IPS-NIHi7 (cell line): ENCODE data around the gene TRAPPC2B.

Experiments used
- DNase-seq: peaks from one replicate; pipeline ENCODE4 v3.0.0; 2012; ENCODE audit warnings: mixed read lengths; ENCODE audit errors: extremely low spot score

The TRAPPC2B gene

DNA sequence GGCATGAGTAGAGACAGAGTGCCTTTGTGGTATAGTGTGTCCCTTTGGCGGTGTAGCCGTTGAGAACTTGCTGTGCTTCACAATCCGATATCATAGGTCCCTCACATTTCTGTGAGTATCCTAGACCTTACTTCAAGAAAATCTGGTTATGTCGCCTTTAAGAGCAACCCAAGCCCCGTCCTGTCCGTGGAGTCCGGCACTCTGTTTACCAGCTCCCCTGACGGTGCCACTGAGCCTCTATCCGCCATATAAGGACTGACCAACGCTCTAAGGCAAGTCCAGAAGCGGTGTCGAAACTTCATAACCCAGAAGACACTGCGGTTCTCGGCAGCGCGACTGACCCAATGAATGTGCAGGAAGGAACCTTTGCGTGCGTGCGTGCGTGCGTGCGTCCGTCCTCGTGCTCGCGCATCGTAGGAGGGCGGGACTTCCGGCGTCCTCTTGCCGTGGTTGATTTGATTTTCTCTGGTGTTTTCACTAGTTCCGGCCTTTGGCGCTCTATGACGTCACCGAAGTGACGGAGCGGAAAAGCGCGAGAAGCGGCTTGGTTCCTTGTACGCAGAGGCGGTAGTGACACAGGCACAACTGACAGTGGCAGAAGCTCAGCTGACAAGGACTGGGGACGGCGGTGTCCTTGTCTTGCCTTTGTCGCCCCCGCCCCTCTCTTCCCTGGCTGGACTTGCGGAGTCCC, at the start of gene TRAPPC2B, which contains the start of gene ZNF547:
Gene TRAPPC2B, plus strand, starts transcription at position 555 of the 691 bp plus-strand sequence. CDS start 1,283 bp downstream, outside the sequence.
Gene ZNF547, plus strand, starts transcription at position 555 of the 691 bp plus-strand sequence. CDS start 5,005 bp downstream, outside the sequence.
- DNase-seq, result peak; percentile 98

DNA sequence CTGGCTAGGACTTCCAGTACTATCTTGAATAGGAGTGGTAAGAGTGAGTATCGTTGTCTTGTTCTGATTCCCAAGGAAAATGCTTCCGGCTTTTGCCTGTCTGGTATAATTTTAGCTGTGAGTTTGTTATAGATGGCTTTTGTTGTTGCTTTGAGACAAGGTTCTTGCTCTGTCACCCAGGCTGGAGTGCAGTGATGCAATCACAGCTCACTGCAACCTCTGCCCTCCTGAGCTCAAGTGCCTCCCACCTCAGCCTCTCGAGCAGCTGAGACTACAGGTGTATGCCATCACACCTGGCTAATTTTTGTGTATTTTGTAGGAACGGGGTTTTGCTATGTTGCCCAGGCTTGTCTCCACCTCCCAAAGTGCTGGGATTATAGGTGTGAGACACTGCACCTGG, 49.2 kb upstream of the TRAPPC2B start:
- no peak for DNase-seq

DNA sequence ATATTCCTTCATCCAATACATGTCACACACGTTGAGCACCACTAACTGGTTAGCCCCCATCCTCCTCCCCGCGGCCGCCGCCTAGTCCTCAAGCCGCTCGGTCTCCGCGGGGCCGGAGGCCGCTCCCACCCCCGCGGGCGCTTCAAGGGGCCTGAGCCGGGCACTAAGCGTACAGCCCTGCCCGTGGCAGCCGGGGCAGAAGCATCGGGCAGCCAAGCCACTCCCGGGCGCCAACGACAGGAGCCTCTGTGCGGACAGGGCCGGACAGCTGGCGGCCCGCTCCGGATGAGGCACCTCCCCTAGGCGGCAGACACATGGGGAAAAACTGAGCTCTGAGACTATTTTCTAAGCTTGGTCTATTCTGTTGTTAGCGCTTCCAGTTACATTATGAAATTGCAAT, 45.8 kb upstream of the TRAPPC2B start:
- DNase-seq, result peak; percentile 41

DNA sequence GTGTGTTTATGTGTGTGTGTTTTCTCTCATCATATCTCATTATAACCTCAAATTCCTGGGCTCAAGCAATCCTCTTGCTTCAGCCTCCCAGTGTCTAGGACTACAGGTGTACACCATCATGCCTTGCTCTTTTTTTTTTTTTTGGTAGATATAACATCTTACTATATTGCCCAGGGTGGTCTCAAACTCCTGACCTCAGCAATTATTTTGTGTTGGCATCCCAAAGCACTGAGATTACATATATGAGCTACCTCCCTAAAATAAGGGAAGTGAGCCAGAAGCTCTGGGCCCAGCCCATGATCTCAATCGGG, 43.5 kb upstream of the TRAPPC2B start:
- DNase-seq, result no peak

DNA sequence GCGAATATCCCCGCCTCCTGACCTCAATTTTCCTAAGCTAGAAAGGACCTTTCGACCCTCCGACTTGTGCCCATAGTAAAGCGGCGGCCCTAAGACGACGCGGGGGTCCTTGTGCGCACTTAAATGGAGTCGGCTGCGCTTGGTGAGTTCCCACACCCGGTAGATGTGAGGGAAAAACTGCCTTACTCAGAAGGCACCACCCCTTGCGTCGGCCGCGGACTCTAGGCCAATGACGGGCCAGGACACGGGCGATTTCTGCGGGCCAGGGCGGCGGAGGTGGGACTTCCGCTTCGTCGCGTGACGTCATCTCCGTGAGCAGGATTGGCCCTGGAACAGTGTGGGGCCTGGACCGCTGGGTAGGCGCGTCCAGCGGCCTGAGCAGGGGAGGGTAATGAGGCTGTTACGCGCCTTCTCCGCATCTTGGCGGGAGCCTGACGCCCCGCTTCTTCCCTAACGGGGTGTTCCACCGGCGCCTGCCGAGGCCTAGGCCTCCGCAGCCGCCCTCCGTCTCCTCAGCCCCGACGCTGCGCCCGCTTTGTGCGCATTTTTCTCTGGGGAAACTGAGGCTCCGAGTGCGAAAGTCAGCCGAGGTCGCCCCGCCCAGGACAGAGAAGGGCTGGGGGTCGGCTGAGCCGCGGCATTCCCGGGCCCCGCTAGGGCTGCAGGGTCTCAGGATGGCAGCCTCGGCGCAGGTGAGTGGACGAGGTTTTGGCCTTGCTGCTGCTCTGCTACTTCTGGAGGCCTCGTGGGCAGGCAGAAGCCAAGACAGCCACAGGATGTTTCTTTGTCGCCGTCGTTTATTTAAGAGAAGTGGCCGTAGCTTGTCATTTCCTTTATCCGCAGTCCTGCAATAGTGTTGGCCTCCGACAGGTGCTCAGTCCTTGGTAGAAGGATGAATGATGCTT, 42.9 kb upstream of the TRAPPC2B start, which contains the start of gene ZNF543:
Gene ZNF543, plus strand, starts transcription at position 293 of the 905 bp plus-strand sequence. Its CDS starts 382 bp downstream, at position 675.
- DNase-seq, result peak; percentile 100

DNA sequence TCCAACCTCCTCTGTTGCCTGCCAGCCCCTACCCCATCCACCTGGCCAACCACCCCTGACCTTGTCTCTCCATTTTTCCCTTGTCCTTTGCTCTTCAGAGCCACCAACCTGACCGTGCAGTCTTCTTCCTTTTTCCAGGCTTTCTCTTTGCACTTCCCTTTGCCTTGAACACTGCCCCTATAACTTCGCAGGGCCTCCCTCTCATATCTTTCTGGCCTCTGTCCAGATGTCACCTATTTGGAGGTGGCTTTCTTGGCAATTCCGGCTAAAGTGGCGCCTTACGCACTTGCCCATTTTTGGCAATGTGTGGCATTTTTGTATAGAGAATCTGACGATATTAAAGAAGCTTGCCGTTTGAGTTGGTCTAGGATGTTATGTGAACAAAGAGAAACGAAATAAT, 42.2 kb upstream of the TRAPPC2B start:
- DNase-seq, result no peak

DNA sequence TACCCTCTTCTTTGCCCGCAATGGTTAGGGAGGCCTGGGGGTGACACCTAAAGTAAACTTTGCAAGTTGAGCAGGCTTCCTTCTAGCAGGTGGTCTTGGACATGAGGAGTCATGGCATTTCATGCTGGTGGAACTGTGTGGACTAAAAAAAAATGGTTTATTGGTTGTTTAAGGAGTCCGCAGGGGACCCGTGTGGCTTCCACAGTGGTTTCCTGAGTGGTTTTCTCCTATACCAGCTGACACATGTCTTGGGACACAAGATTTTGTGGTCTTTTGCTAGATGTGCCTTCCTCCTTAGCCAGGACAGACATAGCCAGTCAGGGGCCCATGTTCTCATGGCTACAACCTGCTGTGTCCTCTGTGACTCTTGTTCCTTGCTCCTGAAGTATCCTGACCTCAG, 41.6 kb upstream of the TRAPPC2B start:
- no peak for DNase-seq

DNA sequence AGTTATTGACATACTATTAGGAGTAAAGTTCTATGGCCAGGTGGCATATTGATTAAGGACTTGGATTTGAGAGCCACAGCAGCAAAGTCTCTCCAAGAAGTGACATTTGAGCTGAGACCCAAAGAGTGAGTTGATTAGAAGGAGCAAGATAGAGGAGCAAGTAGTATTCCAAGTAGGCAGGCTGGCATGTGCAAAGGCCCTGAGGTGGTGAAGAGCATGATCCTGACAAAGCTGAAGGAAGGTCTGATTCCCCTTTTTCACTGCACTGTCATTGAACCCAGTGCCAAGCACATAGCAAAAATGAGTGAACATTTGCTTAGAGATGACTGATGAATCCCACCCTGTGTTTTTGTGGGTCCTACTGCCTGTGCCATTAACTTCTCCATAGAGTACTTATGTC, 38.4 kb upstream of the TRAPPC2B start:
- DNase-seq, result no peak

DNA sequence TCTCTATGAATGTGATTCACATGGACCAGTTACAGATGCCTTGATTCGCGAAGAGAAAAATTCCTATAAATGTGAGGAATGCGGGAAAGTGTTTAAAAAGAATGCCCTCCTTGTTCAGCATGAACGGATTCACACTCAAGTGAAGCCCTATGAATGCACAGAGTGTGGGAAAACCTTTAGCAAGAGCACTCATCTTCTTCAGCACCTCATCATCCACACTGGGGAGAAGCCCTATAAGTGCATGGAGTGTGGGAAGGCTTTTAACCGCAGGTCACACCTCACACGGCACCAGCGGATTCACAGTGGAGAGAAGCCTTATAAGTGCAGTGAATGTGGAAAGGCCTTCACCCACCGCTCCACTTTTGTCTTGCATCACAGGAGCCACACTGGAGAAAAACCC, 35.4 kb upstream of the TRAPPC2B start:
- DNase-seq, result no peak

DNA sequence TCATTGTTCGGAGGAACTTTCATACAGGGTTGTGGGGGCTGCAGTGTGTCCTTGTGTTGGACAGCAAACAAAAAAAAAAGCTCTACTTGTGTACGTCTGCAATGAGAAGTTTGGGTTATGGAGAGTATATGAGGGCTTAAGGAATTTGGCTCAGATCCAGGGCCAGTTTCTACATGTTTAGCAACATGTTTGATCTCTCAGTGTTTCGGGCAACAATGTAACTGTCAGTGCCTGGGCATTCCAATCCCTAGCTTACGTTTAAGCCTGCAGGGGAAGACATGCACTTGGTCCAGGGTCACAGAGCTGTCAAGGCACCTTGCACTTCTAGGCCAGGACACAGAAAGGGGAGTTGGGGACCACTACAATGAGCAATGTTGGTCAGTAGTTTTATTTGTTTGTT, 29.2 kb upstream of the TRAPPC2B start:
- no peak for DNase-seq

DNA sequence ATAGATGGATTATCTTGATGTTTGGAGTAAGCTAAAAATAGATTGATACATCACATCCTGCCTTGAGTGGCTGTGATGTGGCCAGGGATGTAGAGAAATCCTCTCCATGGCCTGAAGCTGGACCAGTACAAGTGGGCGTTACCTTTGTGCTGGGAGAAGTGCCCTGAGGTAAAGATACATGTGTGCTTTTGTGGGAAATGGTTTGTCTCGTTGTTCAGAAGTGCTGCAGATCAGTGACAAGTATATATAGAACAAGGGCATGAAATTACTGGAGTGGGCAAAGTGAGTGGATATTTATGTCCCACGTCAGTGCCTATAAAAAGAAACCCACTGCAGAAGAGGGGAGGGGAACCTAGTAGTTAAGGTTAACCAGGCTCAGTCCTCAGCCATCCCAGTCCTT, 24.5 kb upstream of the TRAPPC2B start:
- DNase-seq, result no peak

DNA sequence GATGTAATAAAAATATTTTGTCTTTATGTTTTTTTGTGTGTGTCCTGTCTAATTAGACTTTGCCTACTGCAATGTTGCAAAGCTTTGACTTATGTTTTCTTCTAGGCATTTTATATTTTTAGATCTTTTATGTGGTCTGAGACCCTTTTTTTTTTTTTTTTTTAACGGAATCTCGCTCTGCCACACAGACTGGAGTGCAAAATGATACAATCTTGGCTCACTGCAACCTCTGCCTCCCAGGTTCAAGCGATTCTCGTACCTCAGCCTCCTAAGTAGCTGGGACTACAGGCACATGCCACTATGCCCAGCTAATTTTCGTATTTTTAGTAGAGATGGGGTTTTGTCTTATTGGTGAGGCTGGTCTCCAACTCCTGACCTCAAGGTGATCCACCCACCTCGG, 20.8 kb upstream of the TRAPPC2B start:
- no peak for DNase-seq

DNA sequence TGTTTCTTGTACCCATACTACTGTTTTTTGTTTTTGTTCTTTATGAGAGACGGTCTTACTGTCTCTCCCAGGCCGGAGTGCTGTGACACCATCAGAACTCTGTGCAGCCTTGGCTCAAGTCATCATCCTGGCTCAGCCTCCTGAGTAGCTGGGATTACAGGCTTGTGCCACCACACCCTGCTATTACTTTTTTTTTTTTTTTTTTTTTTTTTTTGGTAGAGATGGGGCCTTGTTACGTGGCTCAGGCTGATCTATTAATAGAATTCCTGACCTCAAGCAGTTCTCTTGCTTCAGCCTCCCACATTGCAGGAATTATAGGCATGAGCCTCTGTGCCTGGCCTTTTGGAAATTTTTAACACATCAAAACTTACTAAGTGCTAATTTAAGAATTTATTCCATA, 15.2 kb upstream of the TRAPPC2B start:
- DNase-seq, result no peak

DNA sequence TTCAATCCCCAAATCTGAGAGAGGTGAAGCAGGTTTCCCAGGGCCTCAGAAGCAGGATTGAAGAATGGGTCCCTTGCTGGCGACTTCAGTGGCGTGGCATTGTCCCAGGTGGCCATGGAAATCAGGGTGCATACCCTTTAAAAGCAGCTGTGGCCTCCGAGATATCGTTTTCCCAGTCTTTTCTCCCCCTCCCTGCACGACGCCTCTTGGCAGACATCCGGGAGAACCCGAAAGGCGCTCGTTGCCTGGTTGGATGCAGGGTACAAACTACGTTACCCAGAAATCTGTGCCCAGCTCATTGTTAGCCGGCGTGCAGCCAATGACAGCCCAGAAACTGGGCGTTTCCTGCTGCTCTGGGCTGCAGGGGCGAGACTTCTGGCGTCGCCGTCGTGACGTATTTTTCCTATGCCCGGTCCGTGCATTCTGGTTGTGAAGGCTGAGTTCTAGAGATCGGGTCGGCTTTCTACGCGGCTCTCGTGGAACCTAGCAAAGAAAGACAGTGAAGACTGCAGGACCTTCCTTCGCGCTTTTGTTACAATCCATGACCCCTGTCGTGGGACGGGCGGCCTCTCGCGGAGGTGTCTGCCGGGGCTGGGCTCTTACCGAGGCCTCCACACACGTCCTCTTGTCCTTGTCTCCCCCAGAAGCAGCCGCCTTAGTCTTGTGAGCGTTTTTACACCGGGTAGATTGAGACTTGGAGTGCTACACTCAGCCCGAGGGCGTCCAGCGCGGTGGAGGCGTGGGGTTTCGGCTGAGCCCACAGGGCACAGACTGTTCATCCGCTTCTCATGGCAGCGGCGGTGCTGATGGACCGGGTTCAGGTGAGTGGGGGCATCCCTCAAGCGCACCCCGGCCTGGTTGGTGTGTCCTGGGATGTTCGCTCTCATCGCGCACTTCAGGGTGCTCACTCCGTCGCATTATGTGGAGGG, 12.2 kb upstream of the TRAPPC2B start, which contains the start of gene ZNF304:
Gene ZNF304, plus strand, starts transcription at position 395 of the 929 bp plus-strand sequence. Its CDS starts 394 bp downstream, at position 789.
- DNase-seq, result peak; percentile 99

DNA sequence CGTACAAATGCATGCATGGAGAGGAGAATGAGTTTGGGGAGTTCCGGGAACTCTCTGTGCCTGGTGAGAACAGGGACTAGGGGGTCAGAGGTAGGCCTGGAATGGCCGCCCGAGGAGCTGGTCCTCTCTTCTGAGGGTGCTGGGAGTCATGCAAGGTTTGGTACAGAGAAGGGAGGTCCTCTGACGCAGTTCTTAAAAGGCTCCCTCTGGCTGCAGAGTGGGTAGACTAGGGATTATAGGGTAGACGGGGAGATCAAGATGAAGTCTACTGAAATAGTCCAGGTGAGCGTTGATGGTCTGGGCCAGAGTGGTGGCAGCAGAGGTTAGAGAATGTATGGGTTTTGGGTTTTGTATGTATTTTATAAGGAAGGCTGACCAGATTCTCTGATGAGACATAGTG, 11.5 kb upstream of the TRAPPC2B start:
- peak; percentile 10 for DNase-seq

DNA sequence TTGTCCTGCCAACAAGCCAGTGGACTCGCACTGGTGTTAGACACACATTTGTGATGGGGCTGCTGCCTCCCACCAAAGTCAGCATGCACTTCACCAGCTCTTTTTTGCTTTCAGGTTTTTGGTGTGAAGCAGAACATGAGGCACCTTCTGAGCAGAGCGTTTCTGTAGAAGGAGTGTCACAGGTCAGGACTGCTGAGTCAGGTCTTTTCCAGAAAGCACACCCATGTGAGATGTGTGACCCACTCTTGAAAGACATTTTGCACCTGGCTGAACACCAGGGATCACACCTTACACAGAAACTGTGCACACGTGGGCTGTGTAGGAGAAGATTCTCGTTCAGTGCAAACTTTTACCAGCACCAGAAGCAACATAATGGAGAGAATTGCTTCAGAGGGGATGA, 7.4 kb upstream of the TRAPPC2B start:
- DNase-seq, result no peak

DNA sequence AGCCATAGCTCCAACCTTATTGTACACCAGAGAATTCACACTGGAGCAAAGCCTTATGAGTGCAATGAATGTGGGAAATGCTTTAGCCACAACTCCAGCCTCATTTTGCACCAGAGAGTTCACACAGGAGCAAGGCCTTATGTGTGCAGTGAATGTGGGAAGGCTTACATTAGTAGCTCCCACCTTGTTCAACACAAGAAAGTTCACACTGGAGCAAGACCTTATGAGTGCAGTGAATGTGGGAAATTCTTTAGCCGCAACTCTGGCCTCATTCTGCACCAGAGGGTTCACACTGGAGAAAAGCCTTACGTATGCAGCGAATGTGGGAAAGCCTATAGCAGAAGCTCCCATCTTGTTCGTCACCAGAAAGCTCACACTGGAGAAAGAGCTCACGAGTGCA, 5.9 kb upstream of the TRAPPC2B start:
- no peak for DNase-seq

DNA sequence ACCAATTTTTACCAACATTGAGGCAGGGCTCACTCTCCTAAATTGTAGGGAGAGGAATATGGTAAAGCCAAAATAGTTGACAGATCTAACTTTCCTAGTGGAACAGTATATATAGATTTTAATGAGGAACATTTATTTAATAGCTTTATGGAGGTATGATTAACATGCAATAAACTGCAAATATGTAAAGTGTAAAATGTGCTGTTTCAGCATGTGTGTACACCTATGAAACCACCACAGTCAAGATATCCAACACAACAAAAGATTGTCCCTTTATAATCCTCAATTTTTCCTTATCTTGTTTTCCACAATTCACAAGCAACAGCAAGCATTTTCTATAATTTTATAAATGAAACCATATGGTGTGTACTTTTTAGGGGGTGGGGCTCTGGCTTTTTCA, 4.1 kb upstream of the TRAPPC2B start:
- no peak for DNase-seq

DNA sequence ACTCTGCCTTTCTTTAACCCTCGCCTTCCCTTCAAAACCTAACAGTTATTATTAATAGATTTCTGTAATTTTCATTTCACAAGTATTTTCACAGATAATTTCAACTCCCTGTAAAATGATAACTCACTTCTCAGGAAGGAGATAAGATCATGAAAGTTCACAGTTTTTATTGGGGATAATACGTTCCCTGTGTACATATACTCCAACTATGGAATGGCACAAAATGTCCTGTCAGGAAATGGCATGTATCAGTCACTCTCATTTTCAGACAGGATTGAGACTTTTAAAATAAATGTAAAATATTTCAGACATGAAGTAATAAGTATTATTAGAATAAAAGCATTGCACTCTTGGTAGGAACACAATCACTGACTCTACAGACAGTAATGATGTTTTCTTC, 932 bp upstream of the TRAPPC2B start:
- no peak for DNase-seq

DNA sequence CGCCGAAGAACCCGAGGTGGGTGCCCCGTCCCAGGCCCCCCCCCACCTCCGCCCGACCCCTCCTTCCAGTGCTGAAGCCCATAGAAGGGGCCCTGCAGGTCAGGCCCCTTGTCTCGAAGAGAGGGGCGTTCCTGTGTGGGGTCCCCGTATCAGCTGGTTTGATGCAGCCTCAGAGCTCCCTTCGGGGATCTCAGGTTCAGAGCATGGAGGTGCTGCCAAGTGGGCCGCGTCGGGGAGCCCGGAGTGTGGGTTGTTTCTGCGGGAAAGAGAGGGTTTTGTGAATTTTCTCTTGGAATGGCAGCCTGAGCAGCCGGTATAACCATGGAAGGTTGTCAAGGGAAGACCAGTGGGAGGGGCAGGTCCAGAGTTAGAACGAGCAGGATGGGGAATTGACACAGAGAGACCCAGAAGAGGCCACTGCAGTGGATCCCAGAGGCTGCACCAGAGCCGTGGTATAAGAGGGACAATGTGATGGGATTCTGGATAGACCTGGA, 384 bp downstream of the TRAPPC2B start:
- peak; percentile 12 for DNase-seq

DNA sequence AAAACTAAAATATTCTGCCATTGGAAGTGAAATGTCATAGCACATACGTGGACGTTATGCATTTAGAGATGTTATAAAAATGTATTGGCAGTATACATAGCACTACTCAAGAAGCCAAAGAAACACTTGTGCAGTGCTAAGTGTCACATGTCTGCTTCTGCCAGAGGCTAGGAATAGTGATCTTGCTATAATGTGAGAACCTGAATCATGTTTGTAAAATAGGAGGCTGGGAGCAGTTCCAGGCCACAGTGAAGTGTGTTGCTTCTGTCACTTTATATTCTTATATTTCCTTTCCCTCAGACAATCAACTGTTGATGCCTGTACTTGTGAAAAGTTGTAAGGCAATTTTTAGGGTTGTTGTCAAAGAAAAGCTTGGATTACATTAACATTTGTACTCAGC, 3.4 kb downstream of the TRAPPC2B start:
- DNase-seq, result no peak

DNA sequence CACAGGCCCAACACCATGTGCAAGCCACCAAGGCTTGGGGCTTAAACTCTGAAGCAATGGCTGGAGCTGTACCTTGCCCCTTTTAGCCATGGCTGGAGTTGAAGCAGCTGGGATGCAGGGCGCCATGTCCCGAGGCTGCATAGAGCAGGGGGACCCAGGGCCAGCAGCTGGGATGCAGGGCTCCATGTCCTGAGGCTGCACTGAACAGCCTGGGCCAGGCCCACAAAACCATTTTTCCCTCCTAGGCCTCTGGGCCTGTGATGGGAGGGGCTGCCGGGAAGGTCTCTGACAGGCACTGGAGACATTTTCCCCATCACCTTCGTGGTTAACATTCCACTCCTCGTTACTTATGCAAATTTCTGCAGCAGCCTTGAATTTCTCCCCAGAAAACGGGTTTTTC, 10.8 kb downstream of the TRAPPC2B start:
- no peak for DNase-seq
